ENCODE data around the gene CRYZL1. TPM values are rescaled to one million over a fixed set of nuclear protein-coding genes. Genes with fewer than 3 reads are reported as not detected.
A peak's percentile ranks its signal among the peaks of the same experiment; 100 is the strongest.
"Not testable (repeated sequence)": the region's sequence is repeated elsewhere in the genome, so short reads cannot be mapped to it uniquely, and the experiment has no call there.

Gene CRYZL1
- polyA plus RNA-seq, 3 donors, result 25.9 to 30.6 (median 26.1) TPM

- peaks cover 23% of the 10 kb centered on the region for H3K4me1 Mint-ChIP-seq
- no peak overlapping the region for H3K4me2 ChIP-seq (replicated peaks; ENCODE audit: extremely low read depth, low read length, poor library complexity, severe bottlenecking)
- H3K9ac ChIP-seq (ENCODE audit: insufficient read depth, low read length, poor library complexity, severe bottlenecking), result no peak overlapping the region
- H3K27ac ChIP-seq (ENCODE audit: low read depth in 1 of 2, low read length in 2 of 2), result peak overlapping the region in 1 of 2 donors; percentile 27
- peak overlapping the region in 3 of 7 donors; percentile 31 to 71 (median 37) for H3K27ac Mint-ChIP-seq
- peaks cover 11 to 15% of the 10 kb centered on the region in 2 donors for H3K4me1 ChIP-seq (ENCODE audit: control insufficient read depth in 1 of 2, insufficient read depth in 2 of 2, low read length in 2 of 2)
- intact Hi-C loops (cut with micrococcal nuclease), result no loop called here
- peaks cover 0 to 1% (median 0%) of the 10 kb centered on the region in 3 donors for H3K27me3 Mint-ChIP-seq (ENCODE audit: low read depth in 3 of 3)
- H3K9me3 ChIP-seq (replicated peaks in 1 of 2; ENCODE audit: control insufficient read depth in 1 of 2, insufficient read depth in 1 of 2, low read length in 2 of 2), result no peaks in the 10 kb centered on the region
- H3K27me3 ChIP-seq (ENCODE audit: control insufficient read depth in 2 of 2, insufficient read depth in 2 of 2, low read length in 2 of 2), result no peaks in the 10 kb centered on the region
- no peak overlapping the region for H3K4me3 ChIP-seq (replicated peaks in 1 of 3; ENCODE audit: low read depth in 2 of 3, low read length in 3 of 3)
- H3K36me3 ChIP-seq (replicated peaks in 1 of 2; ENCODE audit: control insufficient read depth in 1 of 2, insufficient read depth in 2 of 2, low read length in 2 of 2), result peaks cover 25 to 51% of the 10 kb centered on the region in 2 donors
- DNase-seq, result no peak
- no peak for TF ChIP-seq CTCF (IDR thresholded peaks at IDR 0.05)
- no peak overlapping the region for H3K4me3 Mint-ChIP-seq
- peaks cover 36 to 66% of the 10 kb centered on the region in 2 donors for H3K36me3 Mint-ChIP-seq
- H2AFZ ChIP-seq (ENCODE audit: insufficient read depth, low read depth, low read length, poor library complexity, severe bottlenecking), result no peak overlapping the region
- H3K79me2 ChIP-seq (ENCODE audit: insufficient read depth, low read length), result no peaks in the 10 kb centered on the region
- no peaks in the 10 kb centered on the region for H4K20me1 ChIP-seq (ENCODE audit: insufficient read depth, low read length)
- 100% methylated on average over 1 of the region's 2 CpGs for WGBS (ENCODE audit: insufficient coverage)
- H3K9me3 Mint-ChIP-seq, result peaks cover 0 to 3% (median 0%) of the 10 kb centered on the region in 7 donors
Observed at GRCh38 chr21:33618407-33618806, 23.1 kb downstream of the CRYZL1 start.

- Mint-ChIP-seq H3K27ac (peak overlapping the region in 5 of 7 donors; percentile 8 to 80 (median 24)), H3K36me3 (peaks cover 39 to 66% of the 10 kb centered on the region in 2 donors), H3K4me3 (peak overlapping the region in 1 of 2 donors; percentile 42), H3K4me1 (peaks cover 23% of the 10 kb centered on the region)
- DNase-seq, result peak in 1 of 3 donors; percentile 7
- H4K20me1 ChIP-seq (ENCODE audit: insufficient read depth, low read length); H3K27me3 ChIP-seq (ENCODE audit: control insufficient read depth in 2 of 2, insufficient read depth in 2 of 2, low read length in 2 of 2); H2AFZ ChIP-seq (ENCODE audit: insufficient read depth, low read depth, low read length, poor library complexity, severe bottlenecking); intact Hi-C loops (cut with micrococcal nuclease); H3K79me2 ChIP-seq (ENCODE audit: insufficient read depth, low read length); H3K4me2 ChIP-seq (replicated peaks; ENCODE audit: extremely low read depth, low read length, poor library complexity, severe bottlenecking); H3K9me3 Mint-ChIP-seq; H3K27me3 Mint-ChIP-seq (ENCODE audit: low read depth in 3 of 3); H3K4me3 ChIP-seq (replicated peaks in 1 of 3; ENCODE audit: low read depth in 2 of 3, low read length in 3 of 3); H3K9ac ChIP-seq (ENCODE audit: insufficient read depth, low read length, poor library complexity, severe bottlenecking); H3K27ac ChIP-seq (ENCODE audit: low read depth in 1 of 2, low read length in 2 of 2); H3K9me3 ChIP-seq (replicated peaks in 1 of 2; ENCODE audit: control insufficient read depth in 1 of 2, insufficient read depth in 1 of 2, low read length in 2 of 2): not testable (repeated sequence)
- peaks cover 11 to 15% of the 10 kb centered on the region in 2 donors for H3K4me1 ChIP-seq (ENCODE audit: control insufficient read depth in 1 of 2, insufficient read depth in 2 of 2, low read length in 2 of 2)
- peaks cover 32 to 52% of the 10 kb centered on the region in 2 donors for H3K36me3 ChIP-seq (replicated peaks in 1 of 2; ENCODE audit: control insufficient read depth in 1 of 2, insufficient read depth in 2 of 2, low read length in 2 of 2)
- 89% methylated on average over 5 of the region's 11 CpGs for WGBS (ENCODE audit: insufficient coverage)
Observed at GRCh38 chr21:33617565-33617964, 24.0 kb downstream of the CRYZL1 start.
